PC-9 (cell line): ENCODE results near the gene CTBP2. TPM values are rescaled to one million over a fixed set of nuclear protein-coding genes. Genes with fewer than 3 reads are reported as not detected.

Source experiments
- BruUV-seq: library from RNA; stranded (reverse); fragments of 400-500 nt; replicated peaks from 2 replicates; lab custom pipeline; 2021; lab: Mats Ljungman, UMichigan
- CTCF ChIA-PET: fragments of 300-600 bp; sonication (Branson Sonifier 250); formaldehyde crosslinking; loops from one replicate; lab custom pipeline; 2022; ENCODE audit warnings: antibody characterized with exemption; lab: Charles Lee
- POLR2A ChIA-PET: fragments of 300-600 bp; sonication (Branson Sonifier 250); formaldehyde crosslinking; loops from one replicate; lab custom pipeline; 2022; ENCODE audit warnings: antibody characterized with exemption; ENCODE audit not compliant: unreplicated experiment; lab: Charles Lee
- DNase-seq, 2 experiments: peaks; one replicate each; pipeline versions ENCODE4 v3.0.0 to v3.0.0-alpha.2; 2015 to 2022; ENCODE audit warnings: mixed read lengths in 1 of 2
- H2AFZ ChIP-seq: fragments of 200-600 bp; sonication (generic); 2 replicates; pipeline ENCODE4 v1.8.1; 2017; ENCODE audit warnings: antibody characterized with exemption
- H3F3A ChIP-seq: fragments of 200-600 bp; sonication (generic); 2 replicates; pipeline ENCODE4 v1.8.1; 2017; ENCODE audit warnings: antibody characterized with exemption, mild to moderate bottlenecking, low read depth; ENCODE audit not compliant: insufficient read depth
- H3K27ac ChIP-seq: fragments of 200-600 bp; sonication (generic); 2 replicates; pipeline ENCODE4 v1.6.1; 2016; ENCODE audit warnings: mixed run types
- H3K27me3 ChIP-seq: fragments of 200-600 bp; sonication (generic); 2 replicates; pipeline ENCODE4 v1.6.1; 2016; ENCODE audit warnings: low read depth, mixed run types; ENCODE audit not compliant: insufficient read depth
- H3K36me3 ChIP-seq: fragments of 200-600 bp; sonication (generic); 2 replicates; pipeline ENCODE4 v1.6.1; 2016; ENCODE audit warnings: low read depth, mixed run types
- H3K4me1 ChIP-seq: fragments of 200-600 bp; sonication (generic); replicated peaks from 2 replicates; pipeline ENCODE4 v1.6.1; 2016; ENCODE audit warnings: mixed run types; ENCODE audit not compliant: insufficient read depth
- H3K4me2 ChIP-seq: fragments of 200-600 bp; sonication (generic); 2 replicates; pipeline ENCODE4 v1.6.1; 2017; ENCODE audit warnings: mixed run types
- H3K4me3 ChIP-seq: fragments of 200-600 bp; sonication (generic); 2 replicates; pipeline ENCODE4 v1.6.1; 2016; ENCODE audit warnings: mixed run types
- H3K79me2 ChIP-seq: fragments of 200-600 bp; sonication (generic); 2 replicates; pipeline ENCODE4 v1.6.1; 2017; ENCODE audit warnings: low read depth, mixed run types
- H3K9me2 ChIP-seq: fragments of 200-600 bp; sonication (generic); 2 replicates; pipeline ENCODE4 v1.8.1; 2017; ENCODE audit warnings: mild to moderate bottlenecking; ENCODE audit not compliant: insufficient read depth
- H3K9me3 ChIP-seq: fragments of 200-600 bp; sonication (generic); 2 replicates; pipeline ENCODE4 v1.8.1; 2016; ENCODE audit warnings: low read depth; ENCODE audit not compliant: insufficient read depth
- H4K20me1 ChIP-seq: fragments of 200-600 bp; sonication (generic); 2 replicates; pipeline ENCODE4 v1.8.1; 2017; ENCODE audit not compliant: insufficient read depth
- EZH2 ChIP-seq: fragments of 200-600 bp; sonication (generic); IDR thresholded peaks from 2 replicates; pipeline ENCODE4 v1.8.0; 2017; ENCODE audit warnings: antibody characterized with exemption, low read depth
- intact Hi-C: fragments of 100-400 bp; cut with micrococcal nuclease; formaldehyde crosslinking; loops from one replicate; pipeline ENCODE4 v1.10.0; 2022; ENCODE audit not compliant: unreplicated experiment
- total RNA-seq: library from RNA; stranded (reverse); gene quantifications from 2 replicates; pipeline ENCODE4 v1.2.3, GENCODE V29; 2021
- TF ChIP-seq, protein P1 (sequence below): fragments of 200-600 bp; sonication (generic); conservative IDR thresholded peaks from 2 replicates; pipeline ENCODE4 v1.6.1; 2017; ENCODE audit warnings: mixed run types, antibody characterized with exemption, mild to moderate bottlenecking, moderate library complexity

CTBP2 gene
- total RNA-seq, 1 experiment from 2014 or later, result 60.5 TPM

DNA sequence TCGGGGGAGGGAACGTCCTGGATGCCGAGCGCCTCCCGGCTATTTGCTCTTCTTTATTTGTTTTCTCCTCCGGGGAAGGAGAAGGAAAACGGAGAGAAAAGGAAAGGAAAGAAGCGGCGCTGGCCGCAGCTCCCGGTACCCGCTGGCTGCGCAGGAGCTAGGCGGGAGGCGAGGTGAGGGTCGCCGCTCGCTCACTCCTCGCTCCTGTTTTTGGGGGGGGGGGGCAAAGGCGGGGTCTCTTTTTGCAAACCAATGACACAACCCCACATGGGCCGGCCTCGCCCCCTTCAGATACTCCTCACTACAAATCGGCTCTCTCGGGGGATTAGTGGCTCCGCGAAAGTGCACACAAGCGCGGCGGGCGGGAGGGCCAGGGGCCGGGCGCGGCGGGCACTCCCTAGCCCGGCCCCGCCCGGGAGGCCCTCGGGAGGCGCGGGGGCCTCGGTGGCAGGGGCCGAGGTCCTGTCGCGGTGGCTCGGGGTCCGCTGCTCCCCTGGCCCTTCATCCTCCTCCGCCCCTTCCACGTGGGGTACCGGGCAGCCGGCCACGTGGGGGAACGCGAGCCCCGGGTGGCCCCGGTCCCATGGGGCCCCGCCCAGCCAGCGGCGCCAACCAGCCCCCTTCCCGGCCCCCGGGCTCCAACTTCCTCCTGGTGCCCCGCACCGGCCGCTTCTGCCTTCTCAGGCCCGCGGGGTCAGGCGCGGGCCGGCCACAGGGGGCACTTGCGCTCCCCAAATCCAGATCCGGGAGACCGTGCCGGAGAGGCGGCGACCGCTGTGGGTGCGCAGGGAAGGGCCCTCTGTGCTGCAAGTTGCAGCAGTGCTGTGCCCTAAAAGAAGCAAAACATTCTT is 718 bp upstream of the CTBP2 start:
- H3K27ac ChIP-seq, result peak overlapping the region; percentile 95
- no peaks in the 10 kb centered on the region for H3K27me3 ChIP-seq
- H3K4me2 ChIP-seq, result peak overlapping the region; percentile 90
- ChIA-PET CTCF (no interaction called here), POLR2A (interaction anchor here (0.6 to 0.7 kb wide), 5 partner anchors 71 to 530 kb away, joined by 3 to 17 read pairs (median 6); no protein-coding TSS in a partner anchor)
- peaks cover 24% of the 10 kb centered on the region for H3K4me1 ChIP-seq
- peak overlapping the region; percentile 86 for H2AFZ ChIP-seq
- peaks cover 22% of the 10 kb centered on the region for H3F3A ChIP-seq
- BruUV-seq, result no TSS peak
- no peaks in the 10 kb centered on the region for H3K9me2 ChIP-seq
- TF ChIP-seq, protein P1, sequence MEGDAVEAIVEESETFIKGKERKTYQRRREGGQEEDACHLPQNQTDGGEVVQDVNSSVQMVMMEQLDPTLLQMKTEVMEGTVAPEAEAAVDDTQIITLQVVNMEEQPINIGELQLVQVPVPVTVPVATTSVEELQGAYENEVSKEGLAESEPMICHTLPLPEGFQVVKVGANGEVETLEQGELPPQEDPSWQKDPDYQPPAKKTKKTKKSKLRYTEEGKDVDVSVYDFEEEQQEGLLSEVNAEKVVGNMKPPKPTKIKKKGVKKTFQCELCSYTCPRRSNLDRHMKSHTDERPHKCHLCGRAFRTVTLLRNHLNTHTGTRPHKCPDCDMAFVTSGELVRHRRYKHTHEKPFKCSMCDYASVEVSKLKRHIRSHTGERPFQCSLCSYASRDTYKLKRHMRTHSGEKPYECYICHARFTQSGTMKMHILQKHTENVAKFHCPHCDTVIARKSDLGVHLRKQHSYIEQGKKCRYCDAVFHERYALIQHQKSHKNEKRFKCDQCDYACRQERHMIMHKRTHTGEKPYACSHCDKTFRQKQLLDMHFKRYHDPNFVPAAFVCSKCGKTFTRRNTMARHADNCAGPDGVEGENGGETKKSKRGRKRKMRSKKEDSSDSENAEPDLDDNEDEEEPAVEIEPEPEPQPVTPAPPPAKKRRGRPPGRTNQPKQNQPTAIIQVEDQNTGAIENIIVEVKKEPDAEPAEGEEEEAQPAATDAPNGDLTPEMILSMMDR, result peak; percentile 55; the same call in 1 of the 2 replicates
- TF ChIP-seq EZH2, result no peak
- no peaks in the 10 kb centered on the region for H3K36me3 ChIP-seq
- no peaks in the 10 kb centered on the region for H3K9me3 ChIP-seq
- peak; percentile 71 to 78 for DNase-seq
- H3K4me3 ChIP-seq, result peak overlapping the region; percentile 72
- peaks cover 29% of the 10 kb centered on the region for H3K79me2 ChIP-seq
- peaks cover 17% of the 10 kb centered on the region for H4K20me1 ChIP-seq
- intact Hi-C loops, result loop anchor here (1.0 to 10.0 kb wide), 6 partner anchors 41 to 530 kb away; no protein-coding TSS in a partner anchor

DNA sequence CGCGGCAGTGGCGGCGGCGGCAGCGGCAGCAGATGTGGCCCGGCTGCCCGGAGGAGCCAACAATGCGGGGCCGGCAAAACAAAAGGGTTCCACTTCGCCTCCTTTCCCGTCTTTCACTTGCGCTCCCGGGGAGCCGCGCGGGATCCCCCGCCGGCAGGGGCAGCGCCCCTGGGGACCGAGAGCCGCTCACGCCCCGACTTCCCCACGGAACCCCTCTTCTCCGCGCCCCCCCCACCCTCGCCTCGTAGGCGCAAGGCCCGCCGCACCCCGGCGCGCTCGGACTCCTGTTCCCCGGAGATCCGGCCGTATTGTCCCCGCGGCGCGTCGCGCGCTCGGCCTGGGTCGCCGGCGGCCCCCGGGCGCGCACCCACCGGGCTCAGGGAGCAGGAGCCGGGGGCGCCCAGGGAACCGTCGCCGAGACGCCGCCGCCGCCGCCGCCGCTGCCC is 854 bp downstream of the CTBP2 start:
- Histone ChIP-seq H3K9me2 (no peaks in the 10 kb centered on the region), H3K4me1 (peaks cover 26% of the 10 kb centered on the region), H3K36me3 (no peaks in the 10 kb centered on the region), H3K4me3 (peak overlapping the region; percentile 62; the same call in 1 of the 2 replicates), H2AFZ (no peak overlapping the region), H3F3A (peaks cover 22% of the 10 kb centered on the region), H3K79me2 (peaks cover 44% of the 10 kb centered on the region), H4K20me1 (peaks cover 30% of the 10 kb centered on the region), H3K27me3 (no peaks in the 10 kb centered on the region), H3K4me2 (0 out of 2 replicates have a peak overlapping the region, but pooled peaks have one; percentile 23), H3K9me3 (no peaks in the 10 kb centered on the region), H3K27ac (peak overlapping the region; percentile 71)
- TF ChIP-seq EZH2, result no peak
- TF ChIP-seq, protein P1, result no peak
- BruUV-seq, result no TSS peak
- CTCF ChIA-PET, result no interaction called here
- POLR2A ChIA-PET, result no interaction called here
- no peak for DNase-seq
- intact Hi-C loops, result loop anchor here (5.0 kb wide), 1 partner anchor 37 kb away; no protein-coding TSS in a partner anchor

DNA sequence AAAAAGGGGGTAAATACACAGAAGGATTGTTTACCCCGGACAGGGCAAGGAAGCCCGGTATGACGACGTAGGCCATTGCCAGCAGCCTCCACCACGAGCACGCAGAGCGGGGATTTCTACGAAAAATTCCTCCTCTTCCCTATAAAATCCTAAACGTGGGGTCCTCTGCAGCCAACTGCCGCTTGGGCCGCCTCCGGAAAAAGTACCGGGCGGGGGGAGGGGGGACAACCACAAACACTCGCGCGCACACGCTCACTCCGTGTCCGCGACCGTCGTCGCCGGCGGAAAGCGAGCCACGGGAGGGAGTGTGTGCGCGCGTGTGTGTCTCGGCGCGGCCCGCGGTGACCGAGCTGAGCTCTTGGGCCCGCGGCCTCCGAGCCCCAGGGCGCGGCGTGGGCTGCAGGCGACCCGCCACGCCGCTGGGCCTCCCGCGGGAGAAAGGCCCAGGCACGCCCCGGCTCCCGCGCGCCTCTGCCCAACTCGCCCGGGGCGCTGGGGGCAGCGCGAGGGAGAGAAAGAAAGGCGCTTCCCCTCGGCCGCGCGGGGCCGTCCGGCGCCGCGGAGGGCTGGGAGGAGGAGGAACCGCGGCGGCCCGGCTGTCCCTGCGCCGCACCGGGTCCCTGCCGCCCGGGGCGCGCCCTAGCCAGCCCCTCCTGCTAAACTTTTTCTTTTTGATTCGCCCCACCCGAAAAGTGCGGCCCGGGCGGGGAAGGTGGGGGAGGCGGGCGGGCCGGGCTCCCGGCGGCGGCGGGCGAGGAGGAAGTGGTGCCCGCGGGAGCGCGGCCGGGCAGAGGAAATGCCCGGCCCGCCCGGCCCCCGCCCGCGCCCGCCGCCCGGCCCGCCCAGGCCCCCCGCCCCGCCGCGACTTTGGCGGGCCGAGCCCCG is 1.5 kb downstream of the CTBP2 start:
- no peaks in the 10 kb centered on the region for H3K9me3 ChIP-seq
- peak overlapping the region; percentile 78 for H3K4me3 ChIP-seq
- H4K20me1 ChIP-seq, result peaks cover 36% of the 10 kb centered on the region
- H3K9me2 ChIP-seq, result no peaks in the 10 kb centered on the region
- intact Hi-C loops, result loop anchor here (5.0 kb wide), 1 partner anchor 37 kb away; no protein-coding TSS in a partner anchor
- H3K4me2 ChIP-seq, result peak overlapping the region; percentile 80
- H2AFZ ChIP-seq, result no peak overlapping the region; the same call in 1 of the 2 replicates
- DNase-seq, result peak in 1 of 2 experiments; percentile 35
- TF ChIP-seq, protein P1, result no peak
- TF ChIP-seq EZH2, result no peak
- peak overlapping the region; percentile 23 for H3K27ac ChIP-seq
- H3K4me1 ChIP-seq, result peaks cover 26% of the 10 kb centered on the region
- no peaks in the 10 kb centered on the region for H3K27me3 ChIP-seq
- H3K36me3 ChIP-seq, result no peaks in the 10 kb centered on the region
- ChIA-PET CTCF (no interaction called here), POLR2A (interaction anchor here (0.6 to 0.7 kb wide), 3 partner anchors 29 to 542 kb away, joined by 3 to 14 read pairs (median 10); no protein-coding TSS in a partner anchor)
- H3F3A ChIP-seq, result peaks cover 22% of the 10 kb centered on the region
- no TSS peak for BruUV-seq
- peaks cover 51% of the 10 kb centered on the region for H3K79me2 ChIP-seq
